GM23248 (cell line): ENCODE results near the gene CRB2.

Experiments
- EZH2 ChIP-seq: fragments of 200-600 bp; sonication (generic); IDR thresholded peaks from 2 replicates; pipeline ENCODE4 v1.6.1; 2018; ENCODE audit warnings: antibody characterized with exemption, mild to moderate bottlenecking; ENCODE audit not compliant: insufficient read depth, poor library complexity, severe bottlenecking
- EZH2phosphoT487 ChIP-seq: fragments of 200-600 bp; sonication (generic); IDR thresholded peaks from 2 replicates; pipeline ENCODE4 v1.6.1; 2018; ENCODE audit warnings: antibody characterized with exemption, moderate library complexity, mild to moderate bottlenecking, low read depth; ENCODE audit not compliant: insufficient read depth

GRCh38 chr9:123356851-123357742, 1.1 kb downstream of the CRB2 start:
- TF ChIP-seq EZH2 (no peak), EZH2phosphoT487 (no peak)
